ENCODE results near the gene PMVK.
"Not testable (repeated sequence)": the region's sequence is repeated elsewhere in the genome, so short reads cannot be mapped to it uniquely, and the experiment has no call there.

Gene PMVK

GRCh38 chr1:154936555-154937084 is at the start of gene PMVK:
Gene PMVK (minus strand): TSS chr1:154936719. CDS start chr1:154936685, 34 bp downstream.
- peak; percentile 91 for DNase-seq (ENCODE audit: low read depth, low spot score)

- DNase-seq (ENCODE audit: low read depth, low spot score), result no peak
Observed at GRCh38 chr1:154983776-154984466, 47.4 kb upstream of the PMVK start.

- peak; percentile 92 for DNase-seq (ENCODE audit: low read depth, low spot score)
Observed at GRCh38 chr1:154982897-154983648, 46.6 kb upstream of the PMVK start, which contains the start of gene FLAD1. Gene FLAD1 (plus strand): TSS chr1:154983344. CDS start chr1:154983695, 351 bp downstream.

- no peak for DNase-seq (ENCODE audit: low read depth, low spot score)
Observed at GRCh38 chr1:154982341-154982740, 45.8 kb upstream of the PMVK start.

DNA sequence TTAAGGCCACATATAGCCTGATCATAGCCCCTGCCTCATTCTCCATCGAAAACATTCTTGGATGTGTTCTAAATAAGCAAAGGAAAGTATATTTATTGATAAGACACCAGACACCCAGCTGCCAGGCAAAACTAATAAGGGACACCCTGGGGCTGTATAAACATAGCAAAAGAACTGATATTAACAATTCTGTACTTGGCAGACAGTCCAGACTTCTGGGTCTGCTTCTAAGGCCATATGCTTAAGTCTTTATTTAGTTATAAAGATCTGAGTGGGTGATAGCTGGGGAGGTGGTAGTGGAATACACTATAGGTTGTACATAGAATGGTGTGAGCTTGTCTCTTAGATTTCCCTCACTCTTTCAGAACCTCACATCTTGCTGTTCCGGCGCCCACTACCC is 41.8 kb upstream of the PMVK start:
- DNase-seq (ENCODE audit: low read depth, low spot score), result no peak

DNA sequence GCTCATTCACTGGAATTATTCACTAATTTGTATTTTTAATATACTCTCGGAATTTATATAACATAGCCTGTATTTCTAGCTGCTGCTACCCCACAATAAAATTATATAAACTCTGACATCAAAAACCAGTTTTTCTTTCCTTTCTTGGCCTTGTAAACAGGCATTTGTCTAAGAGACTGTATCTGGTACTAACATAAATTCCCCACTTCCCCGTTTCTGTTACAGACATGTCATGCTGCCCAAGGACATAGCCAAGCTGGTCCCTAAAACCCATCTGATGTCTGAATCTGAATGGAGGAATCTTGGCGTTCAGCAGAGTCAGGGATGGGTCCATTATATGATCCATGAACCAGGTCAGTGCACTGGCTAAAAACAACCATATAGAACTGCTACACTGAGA is 41.2 kb upstream of the PMVK start:
- DNase-seq (ENCODE audit: low read depth, low spot score), result not testable (repeated sequence)

GRCh38 chr1:154975409-154976059 is 39.0 kb upstream of the PMVK start:
- peak; percentile 23 for DNase-seq (ENCODE audit: low read depth, low spot score)

DNA sequence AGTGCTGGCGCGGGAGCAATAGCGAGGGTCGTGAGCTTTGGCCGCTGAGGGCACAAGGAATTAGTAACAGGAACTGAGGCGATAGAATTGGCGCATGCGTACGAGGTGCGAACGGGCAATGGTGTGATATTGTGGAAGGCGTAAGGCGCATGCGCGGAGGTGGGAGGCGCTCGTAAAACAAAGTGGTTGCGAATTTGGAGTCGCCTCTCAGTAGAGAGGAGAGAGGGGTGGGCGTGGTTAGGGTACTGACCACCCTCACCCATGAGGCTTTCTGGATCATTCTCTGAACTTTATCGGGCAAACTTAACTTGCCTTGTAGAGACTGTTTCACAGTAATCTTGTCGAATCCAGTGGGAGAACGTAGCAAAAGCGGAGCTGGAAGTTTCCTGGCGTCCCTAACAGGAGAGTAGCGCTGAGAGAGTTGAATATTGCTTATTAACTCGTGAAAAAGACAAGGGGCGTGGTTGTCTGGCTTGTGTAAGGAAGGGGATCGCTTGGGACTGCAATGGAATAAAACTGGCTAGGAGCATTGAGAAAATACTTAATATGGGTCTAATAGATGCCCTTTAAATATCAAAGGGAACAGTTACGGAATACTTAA is 38.4 kb upstream of the PMVK start:
- peak; percentile 81 for DNase-seq (ENCODE audit: low read depth, low spot score)

DNA sequence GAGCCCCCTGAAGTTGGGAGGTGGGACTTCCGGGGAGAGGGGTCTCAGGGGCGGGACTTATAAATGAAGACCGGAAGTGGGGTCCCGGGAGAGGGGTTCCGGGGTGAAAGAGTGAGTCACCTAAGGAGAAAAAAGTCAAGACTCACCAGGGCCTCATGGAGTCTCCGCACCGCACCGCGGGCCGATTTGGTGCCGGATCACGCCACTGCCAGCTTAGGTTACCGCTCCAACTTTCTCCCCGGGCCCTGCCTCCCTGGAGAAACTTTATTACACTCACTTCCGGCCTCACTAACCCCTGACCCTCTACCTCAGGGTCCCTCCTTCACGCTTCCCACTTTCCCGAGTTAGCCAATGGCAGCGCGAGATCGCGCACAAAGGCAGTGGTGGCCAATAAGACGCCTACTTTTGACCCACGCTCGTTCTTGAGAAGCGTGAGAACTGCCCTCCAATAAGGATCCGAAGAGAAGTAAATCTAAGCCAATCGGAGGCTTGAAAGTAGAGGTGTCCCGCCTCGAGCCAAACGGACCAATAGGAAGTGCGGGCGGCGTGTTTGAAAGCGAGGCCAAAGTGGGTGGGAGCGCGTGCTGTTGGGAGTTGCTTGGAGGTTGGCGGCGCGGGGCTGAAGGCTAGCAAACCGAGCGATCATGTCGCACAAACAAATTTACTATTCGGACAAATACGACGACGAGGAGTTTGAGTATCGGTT is 37.7 kb upstream of the PMVK start, which contains the start of gene CKS1B:
CKS1B (plus strand) TSS at position 580 of the 706 bp plus-strand sequence; CDS start at position 645, 65 bp downstream.
- DNase-seq (ENCODE audit: low read depth, low spot score), result peak; percentile 86

GRCh38 chr1:154973344-154974101 is 37.0 kb upstream of the PMVK start:
- DNase-seq (ENCODE audit: low read depth, low spot score), result peak; percentile 78

- no peak for DNase-seq (ENCODE audit: low read depth, low spot score)
Observed at GRCh38 chr1:154972517-154973343, 36.2 kb upstream of the PMVK start.

DNA sequence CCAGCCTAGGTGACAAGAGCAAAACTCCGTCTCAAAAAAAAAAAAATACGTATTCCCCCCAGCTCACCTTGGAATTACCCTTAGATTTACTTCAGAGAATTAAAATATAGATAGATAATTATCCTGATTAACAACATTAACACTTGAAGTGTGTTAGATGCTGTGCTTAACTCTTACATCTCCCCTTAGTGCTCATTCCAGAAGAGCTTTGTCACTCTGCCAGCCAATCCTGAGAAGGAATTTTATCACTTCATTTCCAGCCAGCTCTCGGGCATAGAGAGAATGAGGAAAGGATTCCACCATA is 35.6 kb upstream of the PMVK start:
- DNase-seq (ENCODE audit: low read depth, low spot score), result no peak

DNA sequence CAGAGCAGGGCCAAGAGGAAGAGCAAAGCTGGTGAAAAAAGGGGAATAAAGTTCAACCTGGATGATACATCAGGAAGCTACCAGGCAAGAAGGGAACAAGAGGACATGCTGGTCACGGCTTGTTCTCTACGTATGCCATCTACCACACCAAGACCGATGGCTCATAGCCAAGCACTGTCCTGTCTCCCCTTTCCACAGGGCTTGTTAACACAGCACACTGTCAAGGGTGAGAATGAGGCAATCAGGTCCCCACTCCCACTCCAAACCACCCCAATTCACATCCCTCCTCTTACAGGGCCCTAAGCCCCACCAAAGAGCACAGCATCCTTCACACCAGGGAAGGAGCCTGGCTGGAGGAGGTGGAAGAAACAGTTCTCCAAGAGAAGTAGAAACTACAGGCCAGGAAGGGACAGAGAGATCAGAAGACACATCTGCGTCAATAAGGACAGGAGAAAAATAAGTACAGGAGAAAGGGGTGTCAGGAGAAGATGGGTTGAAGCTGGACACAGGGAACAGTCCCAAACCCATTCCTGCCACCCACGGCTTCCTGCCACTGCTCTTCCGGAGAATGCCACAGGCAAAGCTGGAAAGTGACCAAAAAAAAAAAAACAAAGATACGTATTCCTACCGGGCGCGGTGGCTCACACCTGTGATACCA is 35.0 kb upstream of the PMVK start:
- no peak for DNase-seq (ENCODE audit: low read depth, low spot score)

GRCh38 chr1:154970631-154971340 is 34.3 kb upstream of the PMVK start, which contains the start of gene SHC1:
Gene SHC1 (minus strand): TSS chr1:154970747. CDS start chr1:154970526, 221 bp downstream.
- no peak for DNase-seq (ENCODE audit: low read depth, low spot score)

- DNase-seq (ENCODE audit: low read depth, low spot score), result no peak
Observed at GRCh38 chr1:154969860-154970452, 33.4 kb upstream of the PMVK start.

DNA sequence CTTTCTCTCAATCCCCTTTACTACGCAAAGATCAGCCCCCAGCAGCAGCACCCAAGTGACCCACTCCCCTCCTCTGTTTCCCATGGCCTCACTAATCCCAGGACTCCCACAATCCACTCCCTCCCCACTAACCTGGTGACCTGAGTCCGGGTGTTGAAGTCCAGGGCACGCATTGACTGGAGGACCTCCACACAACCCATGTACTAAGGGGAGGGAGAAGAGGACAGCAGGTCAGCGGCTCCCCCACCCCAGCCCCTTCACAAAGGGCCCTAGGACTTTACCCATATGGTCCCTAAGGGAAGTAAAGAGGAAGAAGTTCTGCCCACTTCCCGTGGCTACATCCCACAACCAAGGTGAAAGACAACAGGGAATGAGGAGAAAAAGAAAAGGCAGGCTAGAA is 32.7 kb upstream of the PMVK start:
- DNase-seq (ENCODE audit: low read depth, low spot score), result no peak

DNA sequence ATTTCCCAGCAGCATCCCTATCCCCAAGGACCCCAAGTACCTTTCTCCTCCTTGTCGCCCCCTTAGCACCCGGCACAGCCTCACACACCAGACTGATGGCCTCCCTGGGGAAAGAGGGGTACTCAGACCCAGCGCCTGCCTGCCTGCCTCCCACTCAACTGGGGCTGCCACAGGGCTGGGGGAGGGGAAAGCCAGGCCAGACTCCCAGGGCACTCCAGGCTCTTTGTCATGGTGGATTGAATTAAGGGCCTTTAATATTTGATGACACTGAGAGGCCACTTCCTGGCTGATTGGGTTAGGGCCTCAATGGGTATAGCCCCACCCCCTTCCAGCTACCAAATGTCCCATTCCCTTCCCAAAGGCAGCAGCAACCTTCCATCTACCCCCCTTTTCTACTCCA is 32.2 kb upstream of the PMVK start:
- DNase-seq (ENCODE audit: low read depth, low spot score), result no peak
